WTC11 (cell line): ENCODE results near the gene EDC4. TPM values are rescaled to one million over a fixed set of nuclear protein-coding genes. Genes with fewer than 3 reads are reported as not detected.
A peak's percentile ranks its signal among the peaks of the same experiment; 100 is the strongest.

Experiments used
- ATAC-seq: fragments of 200-7000 bp; cut with Tn5 transposase; 2 replicates; pipeline ENCODE4 v1.10.0; 2021; ENCODE audit warnings: mild to moderate bottlenecking, moderate library complexity
- CTCF ChIA-PET: fragments of 300-600 bp; sonication (Branson Sonifier 250); formaldehyde crosslinking; loops from one replicate; lab custom pipeline; 2021; ENCODE audit warnings: antibody characterized with exemption; lab: Charles Lee
- POLR2A ChIA-PET: fragments of 350-600 bp; sonication (Branson Sonifier 250); formaldehyde crosslinking; loops from one replicate; lab custom pipeline; 2021; ENCODE audit warnings: antibody characterized with exemption; lab: Charles Lee
- DNase-seq: peaks from one replicate; pipeline ENCODE4 v3.0.0; 2021; ENCODE audit warnings: low spot score
- H3K27ac Mint-ChIP-seq: 2 replicates; pipeline ENCODE4 v1.8.0; 2021; ENCODE audit warnings: mixed read lengths
- H3K27me3 Mint-ChIP-seq: 2 replicates; pipeline ENCODE4 v1.8.0; 2021; ENCODE audit warnings: low read depth, mild to moderate bottlenecking, moderate library complexity, mixed read lengths
- H3K36me3 Mint-ChIP-seq: 2 replicates; pipeline ENCODE4 v1.8.0; 2021; ENCODE audit warnings: mixed read lengths
- H3K4me1 Mint-ChIP-seq: 2 replicates; pipeline ENCODE4 v1.8.0; 2022; ENCODE audit warnings: mixed read lengths
- H3K4me3 Mint-ChIP-seq: 2 replicates; pipeline ENCODE4 v1.8.0; 2021; ENCODE audit warnings: mild to moderate bottlenecking, moderate library complexity, mixed read lengths
- H3K9me3 Mint-ChIP-seq: 2 replicates; pipeline ENCODE4 v1.8.0; 2021; ENCODE audit warnings: mixed read lengths
- CBFB ChIP-seq: sonication (generic); formaldehyde crosslinking; IDR thresholded peaks from 2 replicates; pipeline ENCODE4 v1.8.1; 2022; ENCODE audit warnings: mild to moderate bottlenecking, low read depth, missing genetic modification reagents
- CREB1 ChIP-seq: sonication (generic); formaldehyde crosslinking; IDR thresholded peaks from 2 replicates; pipeline ENCODE4 v1.8.0; 2023; ENCODE audit warnings: mild to moderate bottlenecking, missing genetic modification reagents
- CREM ChIP-seq: sonication (generic); formaldehyde crosslinking; IDR thresholded peaks from 2 replicates; pipeline ENCODE4 v1.8.1; 2022; ENCODE audit warnings: mild to moderate bottlenecking, missing genetic modification reagents, moderate library complexity
- CTCF ChIP-seq: fragments of 200-600 bp; IDR thresholded peaks from 2 replicates; pipeline ENCODE4 v1.8.0; 2022; ENCODE audit warnings: antibody characterized with exemption
- E2F4 ChIP-seq: sonication (generic); formaldehyde crosslinking; IDR thresholded peaks from 2 replicates; pipeline ENCODE4 v1.8.1; 2022; ENCODE audit warnings: low read depth, mild to moderate bottlenecking, moderate library complexity, missing genetic modification reagents, borderline replicate concordance
- E2F5 ChIP-seq: sonication (generic); formaldehyde crosslinking; IDR thresholded peaks from 2 replicates; pipeline ENCODE4 v1.8.1; 2022; ENCODE audit warnings: mild to moderate bottlenecking, moderate library complexity, missing genetic modification reagents
- FOXP1 ChIP-seq: sonication (generic); formaldehyde crosslinking; IDR thresholded peaks from 2 replicates; pipeline ENCODE4 v1.8.0; 2022; ENCODE audit warnings: missing genetic modification reagents, mild to moderate bottlenecking, moderate library complexity, borderline replicate concordance
- FOXP4 ChIP-seq: sonication (generic); formaldehyde crosslinking; IDR thresholded peaks from 2 replicates; pipeline ENCODE4 v1.8.0; 2022; ENCODE audit warnings: mild to moderate bottlenecking, missing genetic modification reagents
- GABPB1 ChIP-seq: sonication (generic); formaldehyde crosslinking; IDR thresholded peaks from 2 replicates; pipeline ENCODE4 v1.8.1; 2023; ENCODE audit warnings: mild to moderate bottlenecking, missing genetic modification reagents
- GTF2I ChIP-seq: fragments of 250-450 bp; sonication (Bioruptor Pico); conservative IDR thresholded peaks from 2 replicates; pipeline ENCODE4 v1.4.0; 2021; ENCODE audit warnings: mild to moderate bottlenecking
- IRF2 ChIP-seq: sonication (generic); formaldehyde crosslinking; IDR thresholded peaks from 2 replicates; pipeline ENCODE4 v1.8.0; 2022; ENCODE audit warnings: low read depth, missing genetic modification reagents, borderline replicate concordance
- JAZF1 ChIP-seq: fragments of 250-450 bp; sonication (Bioruptor Pico); IDR thresholded peaks from 2 replicates; pipeline ENCODE4 v1.9.0; 2021; ENCODE audit warnings: moderate library complexity, mild to moderate bottlenecking, inconsistent platforms
- KAT7 ChIP-seq: sonication (generic); formaldehyde crosslinking; IDR thresholded peaks from 2 replicates; pipeline ENCODE4 v1.8.1; 2023; ENCODE audit warnings: missing genetic modification reagents, mild to moderate bottlenecking, borderline replicate concordance
- NFYB ChIP-seq: sonication (generic); formaldehyde crosslinking; conservative IDR thresholded peaks from 2 replicates; pipeline ENCODE4 v1.8.0; 2022; ENCODE audit warnings: low read depth, missing genetic modification reagents
- SMAD3 ChIP-seq: sonication (generic); formaldehyde crosslinking; IDR thresholded peaks from 2 replicates; pipeline ENCODE4 v1.8.0; 2022; ENCODE audit warnings: missing genetic modification reagents, mild to moderate bottlenecking, borderline replicate concordance
- SP1 ChIP-seq: sonication (generic); formaldehyde crosslinking; conservative IDR thresholded peaks from 2 replicates; pipeline ENCODE4 v1.8.1; 2022; ENCODE audit warnings: missing genetic modification reagents
- STAT6 ChIP-seq: sonication (generic); formaldehyde crosslinking; conservative IDR thresholded peaks from 2 replicates; pipeline ENCODE4 v1.8.1; 2023; ENCODE audit warnings: mild to moderate bottlenecking, low read depth, missing genetic modification reagents, moderate library complexity
- TP53 ChIP-seq: sonication (generic); formaldehyde crosslinking; IDR thresholded peaks from 2 replicates; pipeline ENCODE4 v1.8.1; 2023; ENCODE audit warnings: mild to moderate bottlenecking, missing genetic modification reagents
- USF2 ChIP-seq: sonication (generic); formaldehyde crosslinking; IDR thresholded peaks from 2 replicates; pipeline ENCODE4 v1.8.1; 2023; ENCODE audit warnings: mild to moderate bottlenecking, missing genetic modification reagents, moderate library complexity
- ZMAT4 ChIP-seq: fragments of 250-450 bp; sonication (Bioruptor Pico); IDR thresholded peaks from 2 replicates; pipeline ENCODE4 v1.9.0; 2021; ENCODE audit warnings: mild to moderate bottlenecking
- ZNF263 ChIP-seq: sonication (generic); formaldehyde crosslinking; IDR thresholded peaks from 2 replicates; pipeline ENCODE4 v1.8.1; 2022; ENCODE audit warnings: low read depth, mild to moderate bottlenecking, moderate library complexity, missing genetic modification reagents
- ZNF425 ChIP-seq: fragments of 250-450 bp; sonication (Bioruptor Pico); conservative IDR thresholded peaks from 2 replicates; pipeline ENCODE4 v1.9.0; 2021; ENCODE audit warnings: mild to moderate bottlenecking
- total RNA-seq: library from RNA; stranded (reverse); gene quantifications from 3 replicates; pipeline ENCODE4 v1.2.3, GENCODE V29; 2021

The EDC4 gene
- total RNA-seq, 1 experiment from 2014 or later: 83.7 TPM

- no peaks in the 10 kb centered on the region for H3K9me3 Mint-ChIP-seq
- ATAC-seq (peak; percentile 99), DNase-seq (peak; percentile 98)
- H3K4me3 Mint-ChIP-seq: peak within 1 kb of the TSS; percentile 97
- no peaks in the 10 kb centered on the region for H3K27me3 Mint-ChIP-seq
- ChIA-PET CTCF (interaction anchor here (0.6 to 3.5 kb wide), 8 partner anchors 9 to 249 kb away, joined by 3 to 34 read pairs (median 3); partner anchors contain the start of gene NRN1L), POLR2A (interaction anchor here (0.7 to 2.3 kb wide), 6 partner anchors 9 to 331 kb away, joined by 3 to 9 read pairs (median 3); partner anchors contain the start of genes CTCF and NRN1L)
- H3K4me1 Mint-ChIP-seq: peaks cover 15% of the 10 kb centered on the region
- peak within 1 kb of the TSS; percentile 99 for H3K27ac Mint-ChIP-seq
- no peaks in the 10 kb centered on the region for H3K36me3 Mint-ChIP-seq
- TF ChIP-seq ZMAT4 (CRISPR knock-in tag) (no peak), FOXP1 (CRISPR knock-in tag) (peak; percentile 76; the same call in 1 of the 2 replicates), CREM (CRISPR knock-in tag) (peak; percentile 95), CREB1 (CRISPR knock-in tag) (no peak), E2F4 (CRISPR knock-in tag) (no peak), STAT6 (no peak), IRF2 (CRISPR knock-in tag) (no peak), ZNF263 (CRISPR knock-in tag) (0 out of 2 replicates have a peak, but pooled peaks have one; percentile 27), KAT7 (CRISPR knock-in tag) (peak; percentile 71; the same call in 1 of the 2 replicates), TP53 (no peak), CTCF (no peak), CBFB (CRISPR knock-in tag) (no peak), GABPB1 (CRISPR knock-in tag) (no peak), FOXP4 (CRISPR knock-in tag) (peak; percentile 77), SP1 (CRISPR knock-in tag) (peak; percentile 93; the same call in 1 of the 2 replicates), ZNF425 (no peak), E2F5 (CRISPR knock-in tag) (0 out of 2 replicates have a peak, but pooled peaks have one; percentile 20), NFYB (CRISPR knock-in tag) (peak; percentile 45), JAZF1 (CRISPR knock-in tag) (no peak), SMAD3 (CRISPR knock-in tag) (no peak), GTF2I (CRISPR knock-in tag) (no peak), USF2 (CRISPR knock-in tag) (no peak)
Observed at GRCh38 chr16:67892899-67893742, 20.3 kb downstream of the EDC4 start, which contains the start of gene PSKH1. Gene PSKH1, plus strand, starts transcription at chr16:67893254. Its CDS starts 15,496 bp downstream, at chr16:67908750.
